ENCODE data around the gene ERCC4. TPM values are rescaled to one million over a fixed set of nuclear protein-coding genes. Genes with fewer than 3 reads are reported as not detected.

Gene ERCC4
- total RNA-seq, 1 experiment from 2014 or later = 15.6 TPM

DNA sequence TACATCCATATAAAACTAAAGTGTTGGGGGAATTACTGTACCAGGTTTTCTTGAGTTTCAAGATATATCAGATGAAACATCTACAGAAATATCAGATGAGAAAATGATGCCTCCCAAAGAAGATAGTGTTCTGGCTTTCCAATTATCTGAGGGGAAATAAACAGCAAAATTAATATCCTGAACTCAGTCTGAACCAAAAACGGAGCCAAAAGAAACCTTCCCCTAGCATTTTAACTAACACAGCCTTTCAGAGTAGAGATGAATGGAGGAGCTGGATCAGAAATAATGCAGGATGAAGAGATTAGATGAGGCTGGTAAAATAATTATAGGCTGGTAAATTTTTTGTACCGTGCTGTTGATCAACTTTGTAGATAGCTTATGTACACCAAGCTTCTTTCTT is 16.2 kb downstream of the ERCC4 start:
- in situ Hi-C loops (cut with HindIII; ENCODE audit: low pct_unique_long_range_greater_than_20kb, low sequenced_read_pairs) = no loop called here
- DNase-seq (ENCODE audit: low read depth, low spot score) = no peak

DNA sequence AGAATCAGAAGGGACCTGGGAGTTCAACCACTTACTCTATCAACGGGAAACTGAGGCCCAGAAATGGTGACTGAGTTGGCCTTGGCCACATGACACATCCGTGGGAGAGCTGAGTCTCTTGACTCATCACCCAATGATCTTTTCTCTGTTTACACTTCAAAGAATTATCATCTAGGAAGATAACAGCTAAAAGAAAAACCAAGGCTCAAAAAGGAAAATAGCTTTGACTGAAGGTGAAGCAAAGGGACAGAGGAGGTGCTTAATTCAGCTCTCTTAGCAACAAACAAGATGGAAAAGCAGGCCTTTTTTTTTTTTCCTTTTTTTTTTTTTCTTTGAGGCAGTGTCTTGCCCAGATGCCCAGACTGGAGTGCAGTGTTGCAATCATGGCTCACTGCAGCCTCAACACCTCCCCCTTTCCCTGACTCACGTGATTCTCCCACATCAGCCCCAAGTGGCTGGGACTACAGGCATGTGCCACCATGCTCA is 16.7 kb downstream of the ERCC4 start:
- in situ Hi-C loops (cut with HindIII; ENCODE audit: low pct_unique_long_range_greater_than_20kb, low sequenced_read_pairs) = no loop called here
- DNase-seq (ENCODE audit: low read depth, low spot score) = peak; percentile 14

DNA sequence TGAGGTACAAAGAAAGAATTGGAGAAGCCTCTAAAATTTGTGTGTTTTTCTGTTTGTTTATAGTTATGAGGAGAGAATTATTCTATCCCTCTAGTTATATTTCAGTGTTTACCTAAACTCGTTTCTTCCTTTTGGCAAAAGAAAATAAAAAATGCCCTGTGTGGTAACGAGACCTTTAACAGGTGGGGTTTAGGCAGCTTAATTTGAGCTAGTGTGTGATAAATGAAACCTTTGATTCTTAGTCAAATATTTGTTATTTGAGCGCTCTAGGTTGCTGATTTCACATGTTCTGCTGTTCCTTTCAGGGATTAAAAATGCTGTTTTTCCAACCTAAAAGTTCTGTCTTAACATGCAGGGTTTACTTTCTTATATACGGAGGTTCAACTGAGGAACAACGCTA is 17.5 kb downstream of the ERCC4 start:
- in situ Hi-C loops (cut with HindIII; ENCODE audit: low pct_unique_long_range_greater_than_20kb, low sequenced_read_pairs) = no loop called here
- DNase-seq (ENCODE audit: low read depth, low spot score) = no peak

DNA sequence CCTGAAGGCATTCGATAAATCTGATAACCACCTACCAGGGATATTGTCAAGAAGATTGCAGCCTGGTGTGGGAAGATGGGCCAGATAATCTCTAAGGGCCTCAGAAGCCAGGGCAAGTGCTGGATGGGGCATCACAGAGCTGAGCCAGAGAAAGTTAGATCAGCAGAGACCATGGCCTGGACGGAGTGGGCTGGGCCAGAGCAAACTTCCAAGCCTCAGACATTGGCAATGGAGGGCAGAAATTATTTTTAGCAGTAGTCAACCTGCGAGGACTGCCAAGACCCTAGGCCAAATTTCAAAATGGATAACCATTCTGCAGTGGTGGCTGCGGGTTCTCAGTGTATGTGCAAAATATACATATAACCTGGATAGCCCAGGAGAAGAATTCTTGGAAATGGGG is 18.5 kb downstream of the ERCC4 start:
- DNase-seq (ENCODE audit: low read depth, low spot score) = no peak
- in situ Hi-C loops (cut with HindIII; ENCODE audit: low pct_unique_long_range_greater_than_20kb, low sequenced_read_pairs) = no loop called here

DNA sequence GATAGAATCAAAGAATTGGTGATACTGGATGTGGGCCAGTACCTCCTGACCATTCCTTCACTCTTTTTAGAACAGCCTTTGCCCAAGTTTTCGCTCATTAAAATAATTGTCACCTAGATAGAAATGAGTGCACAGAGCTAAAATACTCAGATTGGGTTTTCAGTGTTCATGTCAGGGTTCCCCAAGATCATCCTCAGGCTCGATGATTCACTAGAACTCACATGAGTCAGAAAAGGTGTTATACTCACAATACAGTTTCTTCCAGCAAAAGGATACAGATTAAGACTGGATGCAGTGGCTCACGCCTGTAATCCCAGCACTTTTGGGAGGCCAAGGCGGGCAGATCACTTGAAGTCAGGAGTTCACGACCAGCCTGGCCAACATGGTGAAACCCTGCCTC is 19.9 kb downstream of the ERCC4 start:
- no peak for DNase-seq (ENCODE audit: low read depth, low spot score)
- in situ Hi-C loops (cut with HindIII; ENCODE audit: low pct_unique_long_range_greater_than_20kb, low sequenced_read_pairs) = no loop called here

DNA sequence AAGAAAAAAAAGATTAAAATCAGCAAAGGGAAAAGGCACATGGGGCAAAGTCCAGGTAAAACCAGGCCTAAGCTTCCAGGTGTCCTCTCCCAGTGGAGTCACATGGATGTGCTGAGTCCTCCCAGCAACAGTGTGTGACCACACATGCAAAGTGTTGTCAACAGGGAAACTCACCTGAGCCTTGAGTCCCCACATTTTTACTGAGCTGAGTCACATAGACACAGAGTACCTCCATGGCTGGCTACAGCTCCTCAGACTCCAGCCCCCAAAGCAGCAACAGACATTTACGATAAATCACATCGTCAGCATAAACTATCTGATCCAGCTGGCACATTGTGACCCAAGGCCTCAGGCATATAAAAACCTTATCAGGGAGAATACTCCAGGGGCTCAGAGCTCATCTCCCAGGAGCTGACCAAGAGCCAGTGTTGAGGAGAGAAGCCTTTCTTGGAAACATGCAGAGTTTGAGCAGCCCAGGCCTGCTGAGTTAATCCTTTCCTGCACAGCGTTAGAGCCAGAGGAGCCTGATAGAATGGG is 20.5 kb downstream of the ERCC4 start:
- in situ Hi-C loops (cut with HindIII; ENCODE audit: low pct_unique_long_range_greater_than_20kb, low sequenced_read_pairs) = no loop called here
- no peak for DNase-seq (ENCODE audit: low read depth, low spot score)

DNA sequence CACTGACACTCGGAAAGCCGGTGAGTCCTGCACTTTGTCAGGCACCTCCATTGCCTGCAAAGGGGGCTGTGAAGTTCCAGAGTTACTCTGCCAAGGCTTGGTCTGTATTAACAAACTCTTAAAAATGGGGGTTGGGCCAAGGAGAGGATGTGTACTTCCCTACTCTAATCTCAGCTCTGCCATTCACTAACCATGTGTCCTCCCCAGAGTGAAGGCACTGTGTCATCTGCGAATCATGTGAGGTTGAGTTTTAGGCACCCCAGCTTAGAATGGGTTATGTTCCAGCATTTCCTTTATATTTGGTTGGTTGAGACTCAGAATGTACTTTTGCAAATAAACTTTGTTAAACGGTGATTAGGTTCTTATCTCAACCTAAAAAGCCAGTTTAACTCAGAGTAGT is 24.9 kb downstream of the ERCC4 start:
- in situ Hi-C loops (cut with HindIII; ENCODE audit: low pct_unique_long_range_greater_than_20kb, low sequenced_read_pairs) = no loop called here
- DNase-seq (ENCODE audit: low read depth, low spot score) = no peak

DNA sequence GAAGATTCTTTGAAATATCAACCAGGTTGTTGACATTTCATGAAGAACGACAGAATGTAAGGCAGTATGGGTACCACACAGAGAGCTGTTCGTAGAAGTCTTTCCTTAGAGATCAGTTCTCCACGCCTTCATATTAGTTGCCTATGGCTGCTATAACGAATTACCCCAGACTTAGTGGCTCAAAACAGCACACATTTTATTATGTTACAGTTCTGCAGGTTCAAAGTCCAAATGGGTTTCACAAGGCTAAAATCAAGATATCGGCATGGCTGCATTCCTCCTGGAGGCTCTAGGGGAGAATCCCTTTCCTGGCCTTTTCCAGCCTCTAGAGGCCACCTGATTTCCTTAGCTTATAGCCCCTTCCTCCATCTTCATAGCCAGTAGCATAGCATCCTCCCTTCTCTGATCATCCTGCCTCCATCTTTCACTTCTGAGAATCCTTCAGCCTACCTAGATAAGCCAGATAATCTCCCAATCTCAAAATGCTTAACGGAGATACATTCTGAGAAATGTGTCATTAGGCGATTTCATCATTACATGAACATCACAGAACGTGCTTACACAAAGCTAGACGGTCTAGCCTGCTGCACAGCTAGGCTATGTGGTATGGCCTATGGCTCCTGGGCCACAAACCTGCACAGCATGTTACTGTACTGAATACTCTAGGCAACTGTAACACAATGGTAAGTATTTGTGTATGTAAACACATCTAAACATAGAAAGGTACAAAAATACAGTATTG is 26.0 kb downstream of the ERCC4 start:
- in situ Hi-C loops (cut with HindIII; ENCODE audit: low pct_unique_long_range_greater_than_20kb, low sequenced_read_pairs) = no loop called here
- no peak for DNase-seq (ENCODE audit: low read depth, low spot score)

DNA sequence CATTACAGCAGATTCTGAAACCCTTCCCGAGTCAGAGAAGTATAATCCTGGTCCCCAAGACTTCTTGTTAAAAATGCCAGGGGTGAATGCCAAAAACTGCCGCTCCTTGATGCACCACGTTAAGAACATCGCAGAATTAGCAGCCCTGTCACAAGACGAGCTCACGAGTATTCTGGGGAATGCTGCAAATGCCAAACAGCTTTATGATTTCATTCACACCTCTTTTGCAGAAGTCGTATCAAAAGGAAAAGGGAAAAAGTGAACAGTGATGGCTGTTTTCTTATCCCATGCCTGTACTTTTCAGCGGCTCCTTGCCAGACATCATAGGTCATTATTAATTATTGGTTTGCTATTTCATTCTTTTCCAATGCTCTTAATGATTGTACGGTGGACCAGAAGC is 28.1 kb downstream of the ERCC4 start:
- DNase-seq (ENCODE audit: low read depth, low spot score) = no peak
- in situ Hi-C loops (cut with HindIII; ENCODE audit: low pct_unique_long_range_greater_than_20kb, low sequenced_read_pairs) = no loop called here

DNA sequence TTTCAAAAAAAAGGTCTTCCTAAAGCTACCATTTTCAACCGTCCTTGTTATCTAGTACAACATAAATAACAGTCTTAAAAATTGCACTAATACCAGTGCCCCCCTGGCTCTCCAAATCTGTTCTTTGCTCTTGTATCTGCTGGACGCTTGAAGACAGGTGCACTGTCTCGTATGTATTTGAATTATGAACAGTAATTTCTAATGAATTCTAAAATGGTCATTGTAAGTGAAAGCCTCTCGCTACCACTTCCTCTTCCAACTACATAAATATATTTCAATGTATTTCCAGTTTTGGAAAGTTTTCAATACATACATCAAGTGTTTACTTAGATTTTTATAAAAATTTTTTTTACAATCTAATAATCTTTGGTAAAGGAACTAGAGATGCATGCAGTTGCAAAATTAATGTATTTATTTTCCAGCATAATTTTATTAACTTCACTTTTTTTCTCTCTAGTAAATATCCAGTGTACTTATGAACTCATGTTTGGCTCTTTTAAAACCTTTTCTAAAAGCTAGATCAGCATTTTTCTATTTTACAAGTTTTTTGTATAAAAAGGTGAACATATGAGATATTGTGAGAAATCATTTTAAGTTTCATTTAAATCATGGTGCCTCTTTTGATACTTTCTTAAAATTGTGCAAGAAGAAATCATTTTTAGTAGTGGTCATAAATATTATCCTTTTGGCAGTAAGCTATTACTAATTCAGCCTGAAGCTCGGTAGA is 31.0 kb downstream of the ERCC4 start:
- DNase-seq (ENCODE audit: low read depth, low spot score) = no peak
- in situ Hi-C loops (cut with HindIII; ENCODE audit: low pct_unique_long_range_greater_than_20kb, low sequenced_read_pairs) = no loop called here

DNA sequence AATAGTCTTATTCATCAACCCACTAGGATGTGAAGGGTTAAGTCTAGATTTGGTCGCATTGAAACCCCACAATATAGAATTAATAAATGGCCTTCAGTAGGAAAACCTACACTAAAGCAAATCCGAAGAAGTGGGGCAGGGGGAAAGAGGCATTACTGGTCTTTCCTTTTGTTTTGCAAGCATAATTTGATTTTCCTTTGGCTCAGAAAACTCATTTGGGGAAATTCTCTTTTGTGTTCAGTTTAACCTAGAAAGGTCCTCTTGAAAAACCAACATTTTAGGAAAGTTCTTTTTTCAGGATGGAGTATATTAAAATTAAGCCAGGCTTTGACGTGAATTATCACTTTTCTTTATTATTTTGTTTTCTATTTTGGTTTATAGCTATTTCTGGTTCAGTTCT is 31.7 kb downstream of the ERCC4 start:
- in situ Hi-C loops (cut with HindIII; ENCODE audit: low pct_unique_long_range_greater_than_20kb, low sequenced_read_pairs) = no loop called here
- DNase-seq (ENCODE audit: low read depth, low spot score) = no peak

DNA sequence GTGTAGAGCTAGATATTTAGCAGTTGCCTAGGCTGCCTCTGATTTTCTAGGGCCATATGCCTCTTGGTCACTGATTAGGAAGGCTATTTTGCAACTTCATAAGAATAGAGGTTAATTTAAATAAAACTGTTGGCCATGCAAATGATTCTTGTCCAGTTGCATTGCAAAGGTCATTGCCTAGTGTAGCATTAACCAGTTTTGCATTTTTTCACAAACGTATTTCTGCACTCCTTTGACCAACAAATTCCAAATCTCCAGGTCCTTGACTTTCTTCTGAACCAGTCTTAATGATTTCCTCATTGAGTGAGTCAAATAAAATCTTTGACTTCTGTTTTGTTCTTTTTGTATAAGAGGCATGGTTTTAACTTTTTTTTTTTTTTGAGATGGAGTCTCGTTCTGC is 33.5 kb downstream of the ERCC4 start:
- in situ Hi-C loops (cut with HindIII; ENCODE audit: low pct_unique_long_range_greater_than_20kb, low sequenced_read_pairs) = no loop called here
- DNase-seq (ENCODE audit: low read depth, low spot score) = no peak

DNA sequence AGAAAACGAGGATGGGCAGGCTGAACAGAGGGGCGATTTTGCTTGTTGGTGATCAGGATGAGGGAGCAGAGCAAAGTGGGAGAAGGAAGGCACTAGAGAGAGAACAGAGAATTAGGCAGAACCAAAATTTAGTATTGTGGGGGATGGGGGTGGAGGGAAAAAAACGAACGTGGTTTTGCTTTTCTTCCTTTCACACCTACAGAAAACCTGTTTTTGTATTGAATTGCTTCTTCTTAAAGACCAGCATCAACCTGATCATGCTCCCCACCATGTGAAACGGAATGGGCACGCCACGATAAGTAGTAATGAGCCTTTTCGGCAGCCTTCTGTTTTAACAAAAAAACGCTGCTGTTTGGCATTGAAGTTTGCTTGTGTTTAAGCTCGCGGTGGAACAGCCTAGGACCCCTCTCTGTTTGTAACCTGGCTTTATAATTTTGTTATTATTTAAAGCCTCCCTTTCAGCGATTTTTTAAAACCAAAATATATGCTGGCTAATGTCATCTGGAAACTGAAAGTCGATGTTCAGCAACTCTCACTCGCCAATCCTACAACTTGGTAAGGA is 36.8 kb downstream of the ERCC4 start:
- in situ Hi-C loops (cut with HindIII; ENCODE audit: low pct_unique_long_range_greater_than_20kb, low sequenced_read_pairs) = no loop called here
- no peak for DNase-seq (ENCODE audit: low read depth, low spot score)

DNA sequence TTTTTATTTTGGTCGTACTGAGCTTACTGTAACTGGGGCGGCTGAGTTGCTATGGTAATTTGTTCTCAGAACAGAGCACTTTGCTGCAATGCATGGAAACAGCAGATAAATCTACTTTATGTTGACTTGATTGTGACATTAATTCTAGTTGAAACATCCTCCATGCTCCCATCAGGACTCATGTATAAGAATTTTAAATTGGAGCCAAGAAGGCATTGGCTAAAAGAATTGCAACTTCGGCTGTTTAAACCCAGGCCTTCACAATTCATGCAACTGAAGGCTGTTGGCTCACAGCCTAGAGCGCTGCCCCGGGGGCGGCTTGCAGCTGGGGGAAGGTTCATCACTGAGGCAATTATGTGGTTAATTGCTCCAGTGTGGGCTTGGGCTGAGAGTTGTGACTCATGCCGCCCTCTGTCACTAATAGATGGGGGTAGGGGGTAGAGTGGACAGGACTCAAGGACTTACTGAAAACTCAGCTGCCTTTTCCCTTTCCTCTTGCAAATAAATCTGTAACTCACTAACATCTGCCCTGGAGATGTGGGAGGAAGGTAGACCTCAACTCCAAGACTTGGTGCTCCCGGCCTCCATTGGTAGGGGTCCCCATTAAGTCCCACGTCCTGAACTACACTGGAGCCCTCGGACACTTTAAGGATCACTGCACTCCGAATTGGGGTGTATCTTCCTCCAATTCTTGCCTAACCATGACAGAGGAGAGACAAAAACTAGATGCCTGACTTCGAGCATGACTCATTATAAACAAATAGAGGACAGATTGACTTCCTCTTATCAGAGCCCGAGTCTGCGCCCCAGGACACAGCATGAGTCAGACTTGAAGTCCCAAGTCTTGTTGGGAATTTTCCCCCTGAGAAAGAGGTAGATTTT is 37.5 kb downstream of the ERCC4 start:
- in situ Hi-C loops (cut with HindIII; ENCODE audit: low pct_unique_long_range_greater_than_20kb, low sequenced_read_pairs) = no loop called here
- peak; percentile 37 for DNase-seq (ENCODE audit: low read depth, low spot score)

DNA sequence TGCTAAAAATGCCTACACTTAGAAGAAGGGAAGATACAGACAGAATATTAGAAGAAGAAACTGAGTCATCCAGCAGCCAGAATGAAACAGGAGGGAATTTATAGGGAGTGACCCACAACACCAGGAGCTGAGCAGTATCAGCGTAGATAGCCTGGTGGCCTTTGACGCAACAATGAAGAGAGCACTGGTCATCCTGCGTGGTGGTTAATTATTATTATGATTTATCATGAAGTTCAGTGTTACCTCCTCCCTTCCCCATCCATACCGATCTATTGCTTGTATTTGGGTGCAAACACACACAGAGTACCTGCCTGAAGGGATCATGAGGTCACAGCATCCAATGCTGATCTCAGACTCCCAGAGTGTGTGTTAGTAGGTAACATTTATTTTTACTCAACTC is 38.5 kb downstream of the ERCC4 start:
- DNase-seq (ENCODE audit: low read depth, low spot score) = no peak
- in situ Hi-C loops (cut with HindIII; ENCODE audit: low pct_unique_long_range_greater_than_20kb, low sequenced_read_pairs) = no loop called here

DNA sequence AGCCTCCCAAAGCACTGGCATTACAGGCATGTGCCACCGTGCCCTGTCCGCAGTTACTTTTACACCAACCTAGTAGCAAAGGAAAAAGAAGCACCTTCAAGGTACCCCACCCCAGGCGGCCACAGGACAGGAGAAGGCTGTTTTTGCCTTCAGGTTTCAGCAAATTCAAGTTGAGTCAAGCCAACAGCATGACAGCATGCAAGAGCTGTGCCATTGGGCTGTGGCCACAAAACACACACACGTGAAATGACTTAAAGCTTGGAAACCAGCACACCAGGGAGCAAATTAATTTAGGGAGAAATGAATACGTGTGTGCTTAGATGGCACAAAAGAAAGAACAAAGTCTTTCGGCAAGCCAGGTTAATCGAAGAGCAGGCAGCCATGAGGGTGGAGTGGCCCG is 39.7 kb downstream of the ERCC4 start:
- no peak for DNase-seq (ENCODE audit: low read depth, low spot score)
- in situ Hi-C loops (cut with HindIII; ENCODE audit: low pct_unique_long_range_greater_than_20kb, low sequenced_read_pairs) = no loop called here

DNA sequence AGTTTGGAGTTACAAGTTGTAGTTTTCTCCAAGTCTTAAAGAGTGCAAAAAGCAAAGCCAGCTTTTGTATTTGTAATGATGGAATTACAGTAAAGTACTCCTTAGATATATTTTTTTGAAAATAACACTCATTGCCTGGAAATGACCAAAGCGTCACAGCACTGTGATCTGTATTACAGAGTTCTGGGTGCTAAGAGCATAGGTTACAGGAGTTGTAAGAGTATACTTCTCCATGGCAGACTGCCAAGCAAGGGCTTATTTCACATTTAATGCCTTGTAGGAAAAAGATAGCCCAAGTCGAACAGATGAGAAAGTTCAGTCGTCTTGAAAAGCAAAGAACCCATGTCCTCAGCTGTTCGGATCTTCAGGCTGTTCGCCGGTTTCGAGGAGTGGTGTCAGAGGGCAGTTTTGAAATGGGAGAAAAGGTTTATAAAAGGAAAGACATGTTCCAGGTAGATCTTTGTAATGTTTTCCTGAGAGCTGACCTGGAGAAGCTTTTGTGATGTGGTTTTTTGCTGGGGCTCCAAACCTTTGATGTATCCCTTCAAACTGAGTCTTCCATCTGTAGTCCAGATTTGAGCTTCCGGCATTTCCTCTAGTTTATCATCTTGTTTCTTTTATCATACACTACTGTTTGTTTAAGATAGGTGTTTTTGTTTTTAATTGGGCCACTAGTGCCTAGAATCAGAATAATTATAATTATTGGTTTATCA is 41.3 kb downstream of the ERCC4 start:
- DNase-seq (ENCODE audit: low read depth, low spot score) = no peak
- in situ Hi-C loops (cut with HindIII; ENCODE audit: low pct_unique_long_range_greater_than_20kb, low sequenced_read_pairs) = no loop called here

Data from SK-MEL-5 (cell line).